ENCODE data around the gene PATL1. TPM values are rescaled to one million over a fixed set of nuclear protein-coding genes. Genes with fewer than 3 reads are reported as not detected.
"Not testable (repeated sequence)": the region's sequence is repeated elsewhere in the genome, so short reads cannot be mapped to it uniquely, and the experiment has no call there.

The PATL1 gene
- polyA plus RNA-seq (2012; ENCODE audit: insufficient read depth, insufficient read length) = 33.2 TPM

GRCh38 chr11:59668950-59669610, at the start of gene PATL1:
TSS of gene PATL1 (minus strand) at chr11:59669037. CDS start at chr11:59668895, 142 bp downstream.
- peak within 1 kb of the TSS; percentile 86 for H3K4me3 ChIP-seq (ENCODE audit: low read length)
- peak; percentile 97 for DNase-seq (ENCODE audit: low read depth, low spot score)

- DNase-seq (ENCODE audit: low read depth, low spot score) = no peak
Measured at GRCh38 chr11:59716051-59716450, 47.2 kb upstream of the PATL1 start.

GRCh38 chr11:59713745-59714144, 44.9 kb upstream of the PATL1 start, which contains the start of gene OR10V1:
TSS of gene OR10V1 (minus strand) at chr11:59713845. CDS start at chr11:59713845, 0 bp downstream.
- H3K4me3 ChIP-seq (ENCODE audit: low read length) = no peak within 1 kb of the TSS
- DNase-seq (ENCODE audit: low read depth, low spot score) = no peak

More at GRCh38 chr11:59716051-59716450, 47.2 kb upstream of the PATL1 start:
- H3K4me3 ChIP-seq (ENCODE audit: low read length) = no peak overlapping the region

- DNase-seq (ENCODE audit: low read depth, low spot score) = no peak
- H3K4me3 ChIP-seq (ENCODE audit: low read length) = no peak overlapping the region
Measured at GRCh38 chr11:59710136-59710847, 41.5 kb upstream of the PATL1 start.

GRCh38 chr11:59708537-59708936, 39.7 kb upstream of the PATL1 start:
- DNase-seq (ENCODE audit: low read depth, low spot score) = no peak
- no peak overlapping the region for H3K4me3 ChIP-seq (ENCODE audit: low read length)

- no peak for DNase-seq (ENCODE audit: low read depth, low spot score)
Measured at GRCh38 chr11:59707371-59707770, 38.5 kb upstream of the PATL1 start.

GRCh38 chr11:59706518-59707285, 37.9 kb upstream of the PATL1 start:
- DNase-seq (ENCODE audit: low read depth, low spot score) = peak; percentile 96
- peak overlapping the region; percentile 20; the same call in 1 of the 2 replicates for H3K4me3 ChIP-seq (ENCODE audit: low read length)

More at GRCh38 chr11:59707371-59707770, 38.5 kb upstream of the PATL1 start:
- H3K4me3 ChIP-seq (ENCODE audit: low read length) = peak overlapping the region; percentile 15; the same call in 1 of the 2 replicates

- DNase-seq (ENCODE audit: low read depth, low spot score) = no peak
- no peak overlapping the region for H3K4me3 ChIP-seq (ENCODE audit: low read length)
Measured at GRCh38 chr11:59705294-59705693, 36.5 kb upstream of the PATL1 start.

GRCh38 chr11:59703515-59703914, 34.7 kb upstream of the PATL1 start:
- not testable (repeated sequence) for H3K4me3 ChIP-seq (ENCODE audit: low read length); DNase-seq (ENCODE audit: low read depth, low spot score)

- not testable (repeated sequence) for DNase-seq (ENCODE audit: low read depth, low spot score); H3K4me3 ChIP-seq (ENCODE audit: low read length)
Measured at GRCh38 chr11:59700157-59700556, 31.3 kb upstream of the PATL1 start.

- DNase-seq (ENCODE audit: low read depth, low spot score) = no peak
- H3K4me3 ChIP-seq (ENCODE audit: low read length) = no peak overlapping the region
Measured at GRCh38 chr11:59698506-59698905, 29.7 kb upstream of the PATL1 start.

GRCh38 chr11:59692915-59693314, 24.1 kb upstream of the PATL1 start:
- DNase-seq (ENCODE audit: low read depth, low spot score) = no peak
- no peak overlapping the region for H3K4me3 ChIP-seq (ENCODE audit: low read length)

GRCh38 chr11:59691156-59691555, 22.3 kb upstream of the PATL1 start:
- no peak overlapping the region for H3K4me3 ChIP-seq (ENCODE audit: low read length)
- DNase-seq (ENCODE audit: low read depth, low spot score) = no peak

GRCh38 chr11:59689015-59689414, 20.2 kb upstream of the PATL1 start:
- no peak overlapping the region for H3K4me3 ChIP-seq (ENCODE audit: low read length)
- no peak for DNase-seq (ENCODE audit: low read depth, low spot score)

- H3K4me3 ChIP-seq (ENCODE audit: low read length); DNase-seq (ENCODE audit: low read depth, low spot score): not testable (repeated sequence)
Measured at GRCh38 chr11:59681260-59681725, 12.5 kb upstream of the PATL1 start.

GRCh38 chr11:59680287-59681154, 11.7 kb upstream of the PATL1 start:
- peak; percentile 62 for DNase-seq (ENCODE audit: low read depth, low spot score)
- H3K4me3 ChIP-seq (ENCODE audit: low read length) = no peak overlapping the region

GRCh38 chr11:59679347-59679746, 10.5 kb upstream of the PATL1 start:
- H3K4me3 ChIP-seq (ENCODE audit: low read length) = no peak overlapping the region
- no peak for DNase-seq (ENCODE audit: low read depth, low spot score)

GRCh38 chr11:59678813-59679165, 10.0 kb upstream of the PATL1 start:
- H3K4me3 ChIP-seq (ENCODE audit: low read length) = no peak overlapping the region
- no peak for DNase-seq (ENCODE audit: low read depth, low spot score)
